Mesenteric fat pad (tissue), 1 donor: ENCODE data around the gene WFDC12. TPM values are rescaled to one million over a fixed set of nuclear protein-coding genes. Genes with fewer than 3 reads are reported as not detected.

ENCODE experiments used
- DNase-seq: peaks from one replicate; pipeline ENCODE4 v3.0.0-alpha.2; 2020; ENCODE audit warnings: low spot score
- total RNA-seq: library from RNA; stranded (reverse); fragmentation: NEBNext Ultra II Directional; extraction: Animal tissue kit (Norgen Biotek cat#: 25700); gene quantifications from one replicate; pipeline ENCODE4 v1.2.1, GENCODE V29; 2021
- donor health status: DM: yes; HTN: yes; CAD: no.

Gene WFDC12
- total RNA-seq, 1 donor from 2014 or later, result not detected

DNA sequence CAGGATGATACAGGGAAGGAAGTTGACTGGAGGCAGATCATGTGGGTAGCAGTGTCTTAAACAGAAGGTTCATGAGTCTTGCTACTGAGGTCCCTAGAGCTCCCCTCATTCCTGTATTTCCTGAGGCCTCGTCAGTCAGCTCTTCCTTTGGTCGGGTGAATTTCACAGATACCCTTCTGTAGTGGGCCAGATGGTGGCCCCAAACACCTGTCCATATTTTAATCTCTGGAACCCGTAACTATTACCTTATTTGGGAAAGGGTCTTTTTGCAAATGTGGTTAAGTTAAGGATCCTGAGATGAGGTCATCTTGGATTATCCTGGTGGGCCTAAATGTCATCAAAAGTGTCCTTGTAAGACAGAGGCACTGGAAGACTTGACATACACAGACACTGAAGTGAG is 32.9 kb downstream of the WFDC12 start:
- DNase-seq, result no peak

DNA sequence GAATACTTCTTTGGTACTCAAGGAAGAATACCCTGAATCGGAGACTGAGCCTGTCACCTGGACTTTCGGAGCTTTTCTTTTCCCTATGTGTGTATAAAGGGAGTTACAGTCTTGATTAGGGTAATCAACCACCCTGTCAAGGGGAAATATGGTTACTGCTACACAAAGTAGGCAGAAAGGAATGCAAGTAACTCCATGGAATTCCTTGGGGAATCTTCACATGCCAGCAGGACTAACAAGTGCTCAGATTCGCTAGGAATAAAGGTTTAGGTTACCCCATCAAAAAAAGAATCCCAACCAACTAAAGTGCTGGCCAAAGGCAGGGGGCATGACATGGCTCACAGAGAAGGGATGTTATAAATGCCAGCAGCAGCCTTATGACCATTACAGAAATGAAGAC is 33.8 kb downstream of the WFDC12 start:
- DNase-seq, result no peak

DNA sequence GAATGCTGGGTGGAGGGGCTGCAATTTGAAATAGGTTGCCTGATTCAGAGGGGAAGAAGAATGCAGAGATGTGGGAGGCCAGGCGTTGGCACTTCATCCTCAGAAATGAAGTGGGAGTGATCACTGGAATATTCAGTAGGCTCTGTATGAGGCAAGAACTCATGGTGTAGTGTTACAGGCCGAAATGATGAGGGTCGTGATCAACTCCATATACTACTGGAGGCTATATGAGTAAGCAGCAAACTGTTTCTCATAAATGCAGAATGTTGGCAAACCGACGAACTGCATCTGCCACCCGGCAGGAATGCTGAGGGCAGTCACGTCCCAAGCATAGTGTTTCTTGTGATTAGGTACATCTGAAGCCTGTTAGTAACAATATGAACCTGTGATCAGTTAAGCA is 36.0 kb downstream of the WFDC12 start:
- no peak for DNase-seq

DNA sequence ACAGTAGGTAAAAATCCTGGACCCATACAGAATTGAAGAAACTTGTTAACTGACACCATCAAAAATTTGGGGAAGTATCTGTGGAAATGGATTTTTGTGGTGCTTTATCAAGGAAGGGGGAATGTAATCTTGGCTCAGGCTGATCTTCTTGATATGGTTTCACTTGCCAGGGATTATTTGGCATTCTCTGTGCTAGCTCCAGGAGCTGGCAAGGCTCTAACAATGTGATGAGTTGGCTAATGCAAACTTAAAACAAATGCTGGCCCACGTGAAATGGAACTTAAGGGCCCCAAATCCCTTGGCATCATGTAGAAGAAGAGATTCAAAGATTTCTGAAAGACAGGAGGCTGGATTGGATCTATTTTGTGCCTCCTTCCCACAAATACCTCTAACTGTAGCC is 36.5 kb downstream of the WFDC12 start:
- no peak for DNase-seq

DNA sequence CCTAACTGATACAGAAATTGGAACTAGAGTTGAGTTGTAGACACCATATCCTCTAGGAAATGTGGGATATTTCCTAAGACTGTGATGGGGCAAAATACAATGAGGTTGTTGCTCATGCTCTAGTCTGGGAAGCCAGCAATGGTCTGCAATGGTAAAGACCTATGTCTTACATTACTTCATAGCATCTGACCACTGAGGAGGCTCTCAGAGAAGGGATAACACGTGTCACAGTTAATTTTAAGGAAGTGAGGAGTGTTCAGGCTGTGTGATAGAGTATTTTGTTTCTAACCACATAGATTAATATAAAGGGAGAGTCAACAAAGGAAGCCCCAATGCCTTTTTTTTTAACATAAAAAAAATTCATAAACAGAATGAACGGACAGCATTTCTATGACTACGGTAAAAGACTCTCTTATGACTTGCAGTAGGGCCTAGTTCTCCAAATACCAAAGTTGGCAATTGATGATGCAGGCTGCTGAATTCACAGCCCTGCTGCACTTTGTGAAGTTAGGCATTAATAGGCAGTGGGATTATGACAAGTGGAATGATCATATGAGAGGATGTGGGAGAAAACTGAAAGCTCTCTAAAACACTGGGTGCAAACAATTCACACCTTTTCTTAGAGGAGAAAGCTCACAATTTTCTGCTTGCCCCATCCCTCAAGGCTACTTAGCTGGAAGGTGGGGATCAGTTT is 37.0 kb downstream of the WFDC12 start:
- DNase-seq, result no peak

DNA sequence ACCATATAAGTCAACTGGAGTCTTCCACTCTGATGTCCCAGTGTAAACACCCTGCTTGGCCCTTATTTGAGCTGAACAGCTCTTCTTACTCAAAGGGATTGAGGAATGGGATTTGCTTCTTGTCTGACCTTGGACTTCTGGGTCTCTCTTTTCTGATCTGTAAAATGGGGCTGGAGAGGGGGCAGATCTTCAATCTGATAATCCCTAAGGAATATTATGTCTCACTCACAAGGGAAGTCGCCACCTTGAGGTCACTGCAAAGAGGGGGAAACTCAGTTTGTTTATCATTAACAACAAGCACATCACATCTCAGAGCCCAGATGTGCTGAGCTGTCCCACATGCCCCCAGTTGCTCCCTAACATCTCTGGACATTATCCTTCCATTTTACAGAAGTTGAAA is 38.4 kb downstream of the WFDC12 start:
- no peak for DNase-seq

DNA sequence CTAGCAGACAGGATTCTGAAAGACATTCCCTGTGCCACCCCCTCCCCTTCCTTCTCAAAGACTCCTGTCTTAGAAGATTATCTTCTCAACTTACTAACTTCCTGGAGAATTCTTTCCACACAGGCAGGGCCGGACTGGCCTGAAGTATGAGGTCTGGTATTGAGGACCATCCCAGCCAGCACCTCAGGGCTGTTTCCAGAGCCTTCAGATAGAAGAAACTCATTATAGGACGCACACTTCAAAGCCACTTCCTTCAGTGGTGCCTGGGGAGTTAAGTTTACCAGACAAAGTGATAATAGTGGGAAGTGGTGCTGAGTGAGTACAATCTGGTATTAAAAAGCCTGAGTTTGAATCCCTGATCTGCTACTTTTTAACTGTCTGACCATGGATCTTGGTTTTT is 39.0 kb downstream of the WFDC12 start:
- no peak for DNase-seq

DNA sequence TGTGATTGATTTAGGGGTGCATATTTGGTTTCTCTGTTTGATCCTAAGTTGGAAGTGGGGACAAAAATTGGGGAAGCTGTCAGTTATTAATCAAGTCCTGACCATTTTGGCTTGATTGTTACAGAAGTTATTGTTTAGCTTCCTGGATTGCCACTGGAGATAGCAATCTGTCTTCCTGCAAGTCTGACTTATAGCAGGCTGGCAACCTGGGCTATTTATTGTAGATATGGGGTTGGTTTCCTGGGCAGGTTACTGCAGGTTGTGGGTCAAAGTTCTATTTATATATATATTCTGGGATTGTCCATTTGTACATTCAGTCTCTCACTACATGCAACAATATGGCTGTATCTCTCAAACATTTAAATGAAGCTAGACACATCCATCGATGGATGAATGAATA is 41.1 kb downstream of the WFDC12 start:
- DNase-seq, result no peak

DNA sequence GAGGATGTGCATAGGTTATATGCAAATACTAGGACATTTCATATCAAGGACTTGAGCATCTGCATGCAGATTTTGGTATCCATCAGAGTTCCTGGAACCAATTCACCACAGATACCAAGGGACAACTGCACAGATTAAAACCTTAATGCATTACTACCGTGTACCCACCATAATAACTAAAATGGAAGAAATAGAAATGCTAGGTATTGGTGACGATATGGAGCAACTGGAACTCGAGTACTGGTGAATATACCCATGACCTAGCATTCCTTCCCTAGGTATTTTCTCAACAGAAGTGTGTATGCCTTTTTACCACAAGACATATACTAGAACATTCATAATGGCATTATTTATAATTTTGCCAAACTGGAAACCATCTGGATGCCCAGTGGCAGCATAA is 41.8 kb downstream of the WFDC12 start:
- DNase-seq, result no peak

DNA sequence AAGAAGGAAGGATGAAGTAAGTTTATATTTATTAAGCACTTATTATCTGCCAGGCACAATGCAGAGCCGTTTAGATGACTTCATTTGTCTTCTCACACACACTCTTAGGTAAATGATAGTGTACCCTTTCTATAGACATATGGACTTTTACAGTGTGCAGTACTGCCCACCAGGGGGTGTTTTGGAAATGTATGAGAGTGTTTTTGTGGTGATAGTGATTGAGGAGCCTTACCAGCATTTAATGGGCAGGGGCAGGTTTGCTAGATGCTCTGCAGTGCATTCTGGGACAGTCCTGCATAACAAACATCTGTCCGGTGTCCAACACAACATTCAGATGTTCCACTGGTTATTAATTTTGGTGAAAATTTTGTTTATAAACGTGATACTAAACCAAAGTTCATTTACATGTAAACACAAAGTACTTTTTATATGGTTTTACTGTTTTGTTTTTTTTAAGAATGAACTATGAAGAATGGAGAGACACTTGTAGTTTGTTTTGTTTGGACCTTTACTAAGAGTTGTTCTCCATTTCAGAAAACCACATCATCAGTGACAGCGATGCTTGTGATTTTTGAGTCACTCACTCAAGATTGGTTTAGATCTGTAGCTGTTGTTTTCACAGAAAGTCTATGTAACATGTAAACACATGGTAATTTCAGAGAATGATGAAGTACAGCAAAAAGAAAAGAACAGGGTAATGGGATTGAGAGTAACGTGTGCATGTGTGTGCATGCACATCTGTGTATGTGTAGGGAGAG is 43.2 kb downstream of the WFDC12 start:
- no peak for DNase-seq

DNA sequence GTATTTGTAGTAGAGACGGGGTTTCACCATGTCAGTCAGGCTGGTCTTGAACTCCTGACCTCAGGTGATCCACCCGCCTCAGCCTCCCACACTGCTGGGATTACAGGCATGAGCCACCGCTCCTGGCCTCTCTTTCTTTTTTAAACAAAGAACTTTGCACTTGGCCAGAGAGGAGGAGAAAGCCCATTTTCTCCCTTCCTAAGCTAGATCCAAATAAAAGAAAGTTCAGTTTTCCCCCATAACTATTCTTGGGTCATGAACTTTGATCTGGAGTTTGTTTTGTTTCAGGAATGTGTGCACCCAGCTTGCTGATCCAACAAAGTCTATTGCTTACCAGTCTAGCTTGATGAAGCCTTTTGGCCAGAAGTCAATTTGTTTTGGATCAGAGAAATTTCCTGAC is 46.7 kb downstream of the WFDC12 start:
- DNase-seq, result no peak

Other genes with a start within 250 kb of the WFDC12 start
- gene YWHAB, start 238.8 kb downstream of the WFDC12 start, total RNA-seq, result 182 TPM
- 10.1 TPM for gene PABPC1L, start 214.4 kb downstream of the WFDC12 start, total RNA-seq
- gene TOMM34, start 164.1 kb downstream of the WFDC12 start, total RNA-seq, result 9.1 TPM
- gene STK4, start 158.0 kb downstream of the WFDC12 start, total RNA-seq, result 34.4 TPM
- not detected for gene KCNS1, start 23.3 kb downstream of the WFDC12 start, total RNA-seq
- not detected for gene WFDC5, start 9.3 kb downstream of the WFDC12 start, total RNA-seq
- gene PI3, start 50.4 kb upstream of the WFDC12 start, total RNA-seq, result not detected
- gene SEMG1, start 82.6 kb upstream of the WFDC12 start, total RNA-seq, result not detected
- not detected for gene SEMG2, start 96.9 kb upstream of the WFDC12 start, total RNA-seq
- gene SLPI, start 130.1 kb upstream of the WFDC12 start, total RNA-seq, result 16.5 TPM
- gene RBPJL, start 182.4 kb upstream of the WFDC12 start, total RNA-seq, result not detected
- not detected for gene MATN4, start 183.8 kb upstream of the WFDC12 start, total RNA-seq
- 81.6 TPM for gene SDC4, start 224.0 kb upstream of the WFDC12 start, total RNA-seq
- gene SYS1, start 238.7 kb upstream of the WFDC12 start, total RNA-seq, result 23.8 TPM